H9 (cell line): ENCODE results near the gene SIGLEC7. TPM values are rescaled to one million over a fixed set of nuclear protein-coding genes. Genes with fewer than 3 reads are reported as not detected.

ENCODE experiments used
- DNase-seq: peaks from one replicate; pipeline ENCODE4 v3.0.0-alpha.2; 2017
- H2AFZ ChIP-seq: one replicate; pipeline ENCODE4 v1.6.1; 2013; ENCODE audit warnings: mild to moderate bottlenecking, low read length, control low read depth, moderate library complexity
- H2AK5ac ChIP-seq: 2 replicates; pipeline ENCODE4 v1.6.1; 2013; ENCODE audit warnings: low read length, control low read depth, mixed read lengths; ENCODE audit not compliant: insufficient read length
- H2BK120ac ChIP-seq: one replicate; pipeline ENCODE4 v1.6.1; 2013; ENCODE audit warnings: low read depth, mild to moderate bottlenecking, low read length, control low read depth, inconsistent platforms; ENCODE audit not compliant: poor library complexity, severe bottlenecking
- H2BK12ac ChIP-seq: 2 replicates; pipeline ENCODE4 v1.6.1; 2013; ENCODE audit warnings: low read length, control low read depth, mixed read lengths, low read depth; ENCODE audit not compliant: insufficient read length
- H2BK15ac ChIP-seq: 2 replicates; pipeline ENCODE4 v1.6.1; 2013; ENCODE audit warnings: low read depth, low read length, control low read depth
- H2BK20ac ChIP-seq: one replicate; pipeline ENCODE4 v1.6.1; 2013; ENCODE audit warnings: low read depth, mild to moderate bottlenecking, low read length, control low read depth, inconsistent platforms; ENCODE audit not compliant: poor library complexity, severe bottlenecking
- H2BK5ac ChIP-seq: 2 replicates; pipeline ENCODE4 v1.6.1; 2013; ENCODE audit warnings: low read length, control low read depth, mixed read lengths; ENCODE audit not compliant: insufficient read length
- H3K14ac ChIP-seq: 2 replicates; pipeline ENCODE4 v1.6.1; 2013; ENCODE audit warnings: low read length, control low read depth; ENCODE audit not compliant: insufficient read depth
- H3K18ac ChIP-seq: 2 replicates; pipeline ENCODE4 v1.6.1; 2013; ENCODE audit warnings: low read depth, mild to moderate bottlenecking, mixed read lengths, low read length, control low read depth; ENCODE audit not compliant: insufficient read length
- H3K23ac ChIP-seq: 2 replicates; pipeline ENCODE4 v1.6.1; 2013; ENCODE audit warnings: low read length, control low read depth, mixed read lengths, low read depth; ENCODE audit not compliant: insufficient read length
- H3K23me2 ChIP-seq: 2 replicates; pipeline ENCODE4 v1.6.1; 2013; ENCODE audit warnings: low read depth, mild to moderate bottlenecking, mixed read lengths, low read length, control low read depth; ENCODE audit not compliant: insufficient read length, poor library complexity, severe bottlenecking
- H3K27ac ChIP-seq: 2 replicates; pipeline ENCODE4 v1.5.1; 2013; ENCODE audit warnings: low read length, control low read depth, mixed read lengths, low read depth; ENCODE audit not compliant: insufficient read length
- H3K27me3 ChIP-seq: 2 replicates; pipeline ENCODE4 v1.6.1; 2013; ENCODE audit warnings: low read length, control low read depth, inconsistent platforms; ENCODE audit not compliant: insufficient read depth
- H3K4ac ChIP-seq: 2 replicates; pipeline ENCODE4 v1.6.1; 2013; ENCODE audit warnings: low read depth, mild to moderate bottlenecking, control low read depth, inconsistent platforms, low read length, moderate library complexity
- H3K4me1 ChIP-seq: 2 replicates; pipeline ENCODE4 v1.6.1; 2013; ENCODE audit warnings: low read length, control low read depth, inconsistent platforms; ENCODE audit not compliant: insufficient read depth
- H3K4me2 ChIP-seq: 2 replicates; pipeline ENCODE4 v1.6.1; 2013; ENCODE audit warnings: low read length, control low read depth, mixed read lengths; ENCODE audit not compliant: insufficient read length, insufficient read depth
- H3K56ac ChIP-seq: 2 replicates; pipeline ENCODE4 v1.6.1; 2013; ENCODE audit warnings: low read depth, mild to moderate bottlenecking, mixed read lengths, low read length, control low read depth; ENCODE audit not compliant: insufficient read length
- H3K79me1 ChIP-seq: 2 replicates; pipeline ENCODE4 v1.6.1; 2013; ENCODE audit warnings: low read depth, mild to moderate bottlenecking, moderate library complexity, low read length, control low read depth, inconsistent platforms; ENCODE audit not compliant: insufficient read depth, poor library complexity, severe bottlenecking
- H3K79me2 ChIP-seq: 2 replicates; pipeline ENCODE4 v1.6.1; 2013; ENCODE audit warnings: low read length, control low read depth, inconsistent platforms; ENCODE audit not compliant: insufficient read depth
- H3K9ac ChIP-seq: 2 replicates; pipeline ENCODE4 v1.6.1; 2013; ENCODE audit warnings: low read length, control low read depth, mixed read lengths; ENCODE audit not compliant: insufficient read length; ENCODE audit errors: extremely low read depth
- H3K9me3 ChIP-seq: one replicate; pipeline ENCODE4 v1.6.1; 2013; ENCODE audit warnings: low read depth, low read length, inconsistent platforms; ENCODE audit not compliant: control insufficient read depth
- H3T11ph ChIP-seq: one replicate; pipeline ENCODE4 v1.6.1; 2013; ENCODE audit warnings: mild to moderate bottlenecking, low read length, control low read depth, inconsistent platforms
- H4K20me1 ChIP-seq: one replicate; pipeline ENCODE4 v1.6.1; 2013; ENCODE audit not compliant: control insufficient read depth, insufficient read length, insufficient read depth
- H4K5ac ChIP-seq: 2 replicates; pipeline ENCODE4 v1.6.1; 2013; ENCODE audit warnings: low read depth, mild to moderate bottlenecking, mixed read lengths, low read length, control low read depth; ENCODE audit not compliant: insufficient read length
- H4K8ac ChIP-seq: replicated peaks from 2 replicates; pipeline ENCODE4 v1.6.1; 2013; ENCODE audit warnings: low read length, control low read depth, mixed read lengths, low read depth; ENCODE audit not compliant: insufficient read length
- H4K91ac ChIP-seq: 2 replicates; pipeline ENCODE4 v1.6.1; 2013; ENCODE audit warnings: low read depth, mild to moderate bottlenecking, moderate library complexity, mixed read lengths, low read length, control low read depth; ENCODE audit not compliant: insufficient read length
- H3K27ac Mint-ChIP-seq, 3 experiments: 2 replicates in 2 of 3; 3 replicates in 1 of 3; pipeline ENCODE4 v1.8.0; 2020 to 2021; ENCODE audit warnings: mixed read lengths in 3 of 3, mild to moderate bottlenecking in 1 of 3, moderate library complexity in 1 of 3
- H3K27me3 Mint-ChIP-seq: 2 replicates; pipeline ENCODE4 v1.8.0; 2021; ENCODE audit warnings: low read depth, mild to moderate bottlenecking, moderate library complexity, mixed read lengths
- H3K36me3 Mint-ChIP-seq, 3 experiments: 2 replicates in 2 of 3; 3 replicates in 1 of 3; pipeline ENCODE4 v1.8.0; 2020 to 2021; ENCODE audit warnings: low read depth in 3 of 3, mixed read lengths in 3 of 3; ENCODE audit not compliant: insufficient read depth in 1 of 3
- H3K4me1 Mint-ChIP-seq, 2 experiments: 2 replicates each; pipeline ENCODE4 v1.8.0; 2020; ENCODE audit warnings: mixed read lengths in 2 of 2
- H3K4me3 Mint-ChIP-seq, 2 experiments: 2 replicates in 1 of 2; 3 replicates in 1 of 2; pipeline ENCODE4 v1.8.0; 2020 to 2021; ENCODE audit warnings: mild to moderate bottlenecking in 2 of 2, mixed read lengths in 2 of 2, moderate library complexity in 1 of 2
- H3K9me3 Mint-ChIP-seq, 2 experiments: 2 replicates in 1 of 2; 3 replicates in 1 of 2; pipeline ENCODE4 v1.8.0; 2020; ENCODE audit warnings: mild to moderate bottlenecking in 2 of 2, mixed read lengths in 2 of 2, moderate library complexity in 1 of 2
- CTCF ChIP-seq: fragments of 200-600 bp; sonication (generic); conservative IDR thresholded peaks from 3 replicates; pipeline ENCODE4 v1.8.0; 2021; ENCODE audit warnings: antibody characterized with exemption, mild to moderate bottlenecking
- WGBS: extraction: QIAGEN DNeasy Blood & Tissue Kit; methylation state at CpG from one replicate; pipeline ENCODE4 v1.1.7; 2013; ENCODE audit warnings: missing lambda C conversion rate, low lambda C conversion rate, mixed read lengths; ENCODE audit not compliant: insufficient read length; ENCODE audit errors: extremely low coverage; 5-methylcytosine and 5-hydroxymethylcytosine counted together
- total RNA-seq: library from RNA; stranded (reverse); gene quantifications from 2 replicates; pipeline ENCODE4 v1.2.1, GENCODE V29; 2021

SIGLEC7 gene
- total RNA-seq, 1 experiment from 2014 or later: not detected

GRCh38 chr19:51159656-51160055 is 17.6 kb downstream of the SIGLEC7 start:
- Histone ChIP-seq H2BK15ac (no peak overlapping the region), H3K79me1 (no peaks in the 10 kb centered on the region), H3K4me2 (no peak overlapping the region), H3K4me1 (no peaks in the 10 kb centered on the region; the same call in 1 of the 2 replicates), H2BK12ac (no peak overlapping the region), H3K23me2 (no peaks in the 10 kb centered on the region), H3K14ac (no peak overlapping the region), H4K5ac (no peak overlapping the region), H2BK120ac (no peak overlapping the region), H4K91ac (no peak overlapping the region), H4K8ac (no peak overlapping the region), H2BK20ac (no peak overlapping the region), H3K4ac (no peak overlapping the region), H3K27ac (no peak overlapping the region), H2BK5ac (no peak overlapping the region), H3K79me2 (no peaks in the 10 kb centered on the region), H3T11ph (no peak overlapping the region), H3K9ac (no peak overlapping the region), H4K20me1 (no peaks in the 10 kb centered on the region), H3K23ac (no peak overlapping the region), H3K27me3 (no peaks in the 10 kb centered on the region), H2AK5ac (no peak overlapping the region), H3K9me3 (no peaks in the 10 kb centered on the region), H3K18ac (no peak overlapping the region), H2AFZ (no peak overlapping the region), H3K56ac (no peak overlapping the region)
- Mint-ChIP-seq H3K4me1 (no peaks in the 10 kb centered on the region; a peak in 1 of 4 replicates), H3K4me3 (no peak overlapping the region), H3K27ac (no peak overlapping the region), H3K27me3 (peaks cover 10% of the 10 kb centered on the region), H3K9me3 (no peaks in the 10 kb centered on the region), H3K36me3 (no peaks in the 10 kb centered on the region)
- no peak for DNase-seq
- WGBS: no CpG with 5 or more reads among the region's 4 CpGs
- TF ChIP-seq CTCF: no peak
